Activated CD8-positive, alpha-beta memory T cell treated with anti-CD3 and anti-CD28 coated beads for 36 hours (primary cell): ENCODE data around the gene RNF151. TPM values are rescaled to one million over a fixed set of nuclear protein-coding genes. Genes with fewer than 3 reads are reported as not detected.
"Not testable (repeated sequence)": the region's sequence is repeated elsewhere in the genome, so short reads cannot be mapped to it uniquely, and the experiment has no call there.

ENCODE experiments used
- CTCF ChIA-PET: fragments of 350-600 bp; sonication (Branson Sonifier 250); formaldehyde crosslinking; loops from one replicate; lab custom pipeline; 2021; ENCODE audit warnings: antibody characterized with exemption; lab: Charles Lee
- POLR2A ChIA-PET: fragments of 350-600 bp; sonication (Branson Sonifier 250); formaldehyde crosslinking; loops from one replicate; lab custom pipeline; 2021; ENCODE audit warnings: antibody characterized with exemption; lab: Charles Lee
- total RNA-seq, 2 experiments: library from RNA; stranded (reverse); gene quantifications; one replicate each; pipeline ENCODE4 v1.2.3, GENCODE V29; 2021

Gene RNF151, protein sequence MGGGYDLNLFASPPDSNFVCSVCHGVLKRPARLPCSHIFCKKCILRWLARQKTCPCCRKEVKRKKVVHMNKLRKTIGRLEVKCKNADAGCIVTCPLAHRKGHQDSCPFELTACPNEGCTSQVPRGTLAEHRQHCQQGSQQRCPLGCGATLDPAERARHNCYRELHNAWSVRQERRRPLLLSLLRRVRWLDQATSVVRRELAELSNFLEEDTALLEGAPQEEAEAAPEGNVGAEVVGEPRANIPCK
- total RNA-seq: not detected

DNA sequence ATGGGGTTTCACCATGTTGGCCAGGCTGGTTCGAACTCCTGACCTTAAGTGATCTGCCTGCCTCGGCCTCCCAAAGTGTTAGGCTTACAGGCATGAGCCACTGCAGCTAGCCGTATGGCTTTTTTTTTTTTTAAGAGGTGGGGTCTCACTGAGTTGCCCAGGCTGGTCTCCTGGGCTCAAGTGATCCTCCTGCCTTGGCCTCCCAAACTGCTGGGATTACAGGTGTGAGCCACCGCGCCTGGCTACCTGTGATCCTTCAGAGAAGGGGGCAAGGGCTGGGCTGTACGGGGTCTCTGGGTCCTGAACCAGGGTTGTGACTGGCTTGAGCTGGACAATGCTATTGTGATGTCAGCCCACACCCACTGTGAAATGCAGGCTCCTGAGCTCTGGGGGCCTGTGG is at the start of gene RNF151:
Gene RNF151, plus strand, starts transcription at position 397 of the 400 bp plus-strand sequence. CDS start 26 bp downstream, outside the sequence.
- POLR2A ChIA-PET: interaction anchor here (0.6 kb wide), 1 partner anchor 1298 kb away, joined by 3 read pairs; the partner anchor contains the start of gene RHOT2
- CTCF ChIA-PET: interaction anchor here (0.6 to 1.2 kb wide), 2 partner anchors 174 to 545 kb away, joined by 3 read pairs; no protein-coding TSS in a partner anchor

- ChIA-PET CTCF (no interaction called here), POLR2A (no interaction called here)
Observed at GRCh38 chr16:1917056-1917664, 49.5 kb upstream of the RNF151 start.

GRCh38 chr16:1917665-1918350 is 48.8 kb upstream of the RNF151 start:
- ChIA-PET POLR2A (no interaction called here), CTCF (no interaction called here)

DNA sequence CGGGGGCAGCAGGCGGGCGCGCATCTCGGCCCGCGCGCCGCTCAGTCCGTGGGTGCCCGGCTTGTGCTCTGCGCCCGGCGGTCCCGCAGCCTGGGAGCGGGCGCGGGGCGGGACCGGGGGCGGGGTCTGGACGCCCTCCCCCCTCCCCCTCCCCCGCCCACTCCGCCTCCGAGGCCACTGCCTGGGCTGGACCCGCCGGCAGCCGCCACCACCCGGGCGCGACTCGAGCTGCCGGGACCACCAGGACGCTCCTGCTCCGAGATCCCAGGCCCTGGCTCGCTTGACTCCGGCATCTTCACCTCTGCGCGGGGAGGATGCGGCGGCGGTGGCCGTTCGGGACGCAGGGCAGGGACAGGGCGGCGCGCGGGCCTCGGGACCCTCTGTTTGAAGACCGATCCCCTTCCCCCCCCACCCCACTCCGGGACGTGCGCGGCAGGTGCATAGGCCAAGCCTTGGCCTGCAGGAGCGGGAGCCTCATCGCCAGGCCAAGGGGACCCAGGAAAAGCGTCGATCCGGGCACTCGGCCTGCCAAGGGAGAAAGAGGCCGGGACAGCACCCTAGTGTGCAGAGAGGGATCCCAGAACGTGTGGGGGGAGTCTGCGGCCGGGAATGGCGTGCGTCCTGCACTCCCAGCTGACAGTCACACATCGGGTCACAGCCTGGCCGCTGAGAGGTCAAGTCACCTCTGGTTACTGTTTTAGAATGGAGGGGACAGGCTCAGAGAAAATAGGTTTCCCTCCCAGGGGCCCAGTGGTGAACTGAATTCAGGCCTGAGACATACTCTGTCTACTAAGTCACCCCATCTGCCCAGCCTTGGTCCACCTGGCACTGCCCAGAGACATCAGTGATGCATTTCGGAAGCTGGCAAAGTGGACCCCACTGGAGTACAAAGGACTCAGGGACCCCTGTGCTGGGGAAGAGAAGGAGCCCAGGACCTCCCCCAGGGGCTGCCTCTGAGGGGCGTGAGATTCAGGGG is 48.0 kb upstream of the RNF151 start, which contains the start of gene HS3ST6:
Gene HS3ST6, minus strand, starts transcription at position 65 of the 976 bp plus-strand sequence. CDS start 92 bp downstream, outside the sequence.
- POLR2A ChIA-PET: no interaction called here
- CTCF ChIA-PET: no interaction called here

DNA sequence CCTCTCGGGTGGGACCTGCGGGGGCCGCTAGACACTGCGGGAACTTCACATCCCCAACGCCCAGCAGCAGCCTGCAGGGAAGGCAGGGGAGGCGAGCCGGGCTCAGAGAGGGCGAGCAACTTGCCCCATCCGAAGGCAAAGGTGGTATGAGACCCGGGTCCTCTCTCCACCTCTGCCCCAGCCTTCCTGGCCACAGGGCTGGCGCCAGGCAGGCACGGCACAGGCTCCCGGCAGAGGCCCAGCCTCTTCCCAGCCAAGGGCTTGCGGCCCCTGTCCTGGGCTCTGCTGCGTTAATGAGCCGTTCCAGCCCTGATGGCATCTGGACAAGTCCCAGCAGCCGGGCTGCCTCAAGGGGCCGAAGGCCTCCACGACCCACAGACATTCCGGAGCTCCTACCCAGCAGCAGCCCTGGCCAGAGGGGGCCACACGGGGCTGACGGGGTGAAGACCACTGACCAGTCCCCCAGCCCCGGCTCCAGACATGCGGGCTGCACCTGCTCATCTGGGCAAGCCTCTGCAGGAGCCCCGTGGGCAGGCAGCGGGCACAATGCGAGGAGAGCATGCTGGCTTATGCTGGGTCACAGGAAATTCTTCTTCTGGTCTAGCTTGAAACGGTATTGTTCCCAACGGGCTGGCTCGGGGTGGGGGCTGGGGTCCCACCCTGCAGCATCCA is 47.2 kb upstream of the RNF151 start:
- ChIA-PET POLR2A (no interaction called here), CTCF (no interaction called here)

- CTCF ChIA-PET, POLR2A ChIA-PET: not testable (repeated sequence)
Observed at GRCh38 chr16:1920122-1920521, 46.5 kb upstream of the RNF151 start.

DNA sequence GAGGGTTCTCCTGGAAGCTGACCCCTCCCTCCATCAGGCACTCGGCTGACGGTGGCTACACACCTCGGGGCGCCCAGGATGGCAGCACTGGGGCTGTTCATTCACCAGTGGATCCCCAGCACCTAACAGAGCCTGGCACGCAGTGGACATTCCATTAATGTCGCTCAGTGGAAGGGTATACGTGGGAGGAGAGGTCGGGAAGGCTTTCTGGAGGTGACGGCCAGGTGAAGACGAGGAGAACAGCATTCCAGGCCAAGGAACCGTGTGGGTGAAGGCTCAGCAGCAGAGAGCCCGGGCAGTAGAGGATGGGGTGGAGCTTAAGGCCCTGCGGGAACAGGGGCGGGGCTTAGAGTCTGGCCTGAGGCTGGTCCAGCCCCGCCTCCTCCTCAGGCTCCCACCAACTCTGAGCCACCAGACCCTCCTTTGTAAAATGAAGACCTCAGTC is 45.9 kb upstream of the RNF151 start:
- POLR2A ChIA-PET: no interaction called here
- CTCF ChIA-PET: no interaction called here

- ChIA-PET POLR2A (no interaction called here), CTCF (no interaction called here)
Observed at GRCh38 chr16:1922357-1922756, 44.3 kb upstream of the RNF151 start.

GRCh38 chr16:1923299-1924034 is 43.2 kb upstream of the RNF151 start:
- ChIA-PET POLR2A (no interaction called here), CTCF (interaction anchor here (0.6 to 1.2 kb wide), 2 partner anchors 9 to 72 kb away, joined by 4 to 5 read pairs; no protein-coding TSS in a partner anchor)

DNA sequence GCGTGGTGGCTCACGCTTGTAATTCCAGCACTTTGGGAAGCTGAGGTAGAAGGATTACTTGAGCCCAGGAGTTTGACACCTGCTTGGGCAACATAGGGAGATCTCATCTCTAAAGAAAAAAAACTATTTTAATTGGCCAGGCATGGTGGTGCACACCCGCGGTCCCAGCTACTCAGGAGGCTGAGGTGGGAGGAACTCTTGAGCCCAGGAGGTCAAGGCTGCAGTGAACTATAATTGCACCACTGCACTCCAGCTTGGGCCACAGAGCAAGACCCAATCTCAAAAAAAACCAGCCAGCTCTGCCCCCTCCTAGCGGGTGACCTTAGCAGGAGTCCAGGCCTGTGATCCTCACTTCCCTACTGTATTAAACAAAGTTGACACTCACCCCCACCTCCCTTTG is 42.6 kb upstream of the RNF151 start:
- ChIA-PET CTCF (interaction anchor here (1.1 to 1.2 kb wide), 2 partner anchors 10 to 61 kb away, joined by 3 to 5 read pairs; no protein-coding TSS in a partner anchor), POLR2A (no interaction called here)

DNA sequence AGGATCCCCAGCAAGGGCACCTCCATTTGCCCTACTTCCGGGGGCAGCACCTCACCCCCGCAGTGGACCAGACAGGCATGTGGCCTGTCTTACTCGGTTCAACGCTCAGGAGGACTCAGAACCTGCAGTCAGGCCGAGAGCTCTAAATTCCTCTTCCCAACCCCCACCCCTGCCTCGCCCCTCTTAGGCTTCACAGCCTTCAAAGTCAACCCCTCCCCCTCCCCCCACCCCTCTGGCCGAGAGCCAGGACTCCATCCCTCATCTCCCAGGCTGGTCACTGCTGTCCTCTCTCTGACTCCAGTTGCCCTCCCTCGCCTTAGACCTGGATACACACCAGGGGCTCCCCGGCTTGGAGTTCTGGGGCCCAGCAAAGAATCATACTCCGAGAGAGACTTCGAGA is 40.4 kb upstream of the RNF151 start:
- ChIA-PET POLR2A (no interaction called here), CTCF (no interaction called here)

- ChIA-PET POLR2A (interaction anchor here (0.9 to 1.5 kb wide), 2 partner anchors 14 to 147 kb away, joined by 3 to 4 read pairs; partner anchors contain the start of genes MSRB1, NUBP2 and SPSB3), CTCF (interaction anchor here (0.6 to 2.5 kb wide), 15 partner anchors 9 to 573 kb away, joined by 3 to 13 read pairs (median 4); partner anchors contain the start of genes FAHD1, HAGH and RPS2)
Observed at GRCh38 chr16:1929105-1929504, 37.6 kb upstream of the RNF151 start.

DNA sequence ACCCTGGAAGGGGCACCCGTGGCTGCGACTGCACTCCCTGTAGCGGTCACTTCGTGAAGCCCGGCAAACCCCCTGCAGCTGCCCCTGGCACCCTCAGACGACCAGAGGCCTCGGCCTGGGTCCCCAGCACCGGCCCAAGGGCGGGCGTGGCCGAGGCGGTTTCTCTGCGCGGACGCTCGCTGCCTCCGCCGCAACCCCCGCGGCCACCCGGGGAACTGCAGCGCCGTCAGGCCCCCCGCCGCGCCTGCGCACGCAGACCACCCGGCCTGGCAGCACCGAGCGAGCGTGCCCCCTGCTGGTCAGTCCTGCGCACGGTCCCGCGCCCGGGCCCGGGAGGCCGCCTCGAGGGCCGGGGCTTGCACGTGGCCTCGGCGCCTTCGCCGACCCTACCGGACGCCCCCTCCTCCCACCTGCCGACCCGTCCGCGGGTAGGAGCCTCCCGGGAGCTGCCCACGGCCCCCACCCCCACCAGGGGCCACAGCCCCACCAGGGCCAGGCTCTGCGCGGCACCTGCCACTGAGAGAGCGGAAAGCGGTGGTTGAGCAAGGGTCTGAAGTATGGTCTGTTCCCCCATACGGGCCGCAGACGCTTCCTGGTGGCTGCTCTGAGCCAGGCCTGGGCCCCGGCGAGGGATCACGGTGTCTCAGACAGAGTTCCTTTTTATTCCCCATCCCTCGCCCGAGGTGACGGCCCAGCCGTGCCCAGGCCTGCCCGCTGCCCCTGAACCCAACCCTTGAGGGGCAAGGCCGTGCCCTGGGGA is 36.9 kb upstream of the RNF151 start:
- ChIA-PET POLR2A (interaction anchor here (0.9 kb wide), 1 partner anchor 148 kb away, joined by 3 read pairs; the partner anchor contains the start of genes NUBP2 and SPSB3), CTCF (interaction anchor here (0.6 to 2.5 kb wide), 14 partner anchors 9 to 540 kb away, joined by 3 to 13 read pairs (median 4); partner anchors contain the start of genes FAHD1, HAGH and RPS2)

- CTCF ChIA-PET: interaction anchor here (0.7 to 2.5 kb wide), 3 partner anchors 21 to 75 kb away, joined by 3 to 13 read pairs (median 3); no protein-coding TSS in a partner anchor
- POLR2A ChIA-PET: no interaction called here
Observed at GRCh38 chr16:1930338-1930720, 36.3 kb upstream of the RNF151 start.

- POLR2A ChIA-PET: no interaction called here
Observed at GRCh38 chr16:1932050-1933028, 34.3 kb upstream of the RNF151 start.

More at GRCh38 chr16:1932050-1933028, 34.3 kb upstream of the RNF151 start:
- CTCF ChIA-PET: interaction anchor here (0.6 kb wide), 1 partner anchor 69 kb away, joined by 3 read pairs; no protein-coding TSS in a partner anchor
